Measurements from ENCODE around the gene MINK1. TPM values are rescaled to one million over a fixed set of nuclear protein-coding genes. Genes with fewer than 3 reads are reported as not detected.

Gene MINK1
- polyA plus RNA-seq, 1 experiment, result 69.1 TPM

DNA sequence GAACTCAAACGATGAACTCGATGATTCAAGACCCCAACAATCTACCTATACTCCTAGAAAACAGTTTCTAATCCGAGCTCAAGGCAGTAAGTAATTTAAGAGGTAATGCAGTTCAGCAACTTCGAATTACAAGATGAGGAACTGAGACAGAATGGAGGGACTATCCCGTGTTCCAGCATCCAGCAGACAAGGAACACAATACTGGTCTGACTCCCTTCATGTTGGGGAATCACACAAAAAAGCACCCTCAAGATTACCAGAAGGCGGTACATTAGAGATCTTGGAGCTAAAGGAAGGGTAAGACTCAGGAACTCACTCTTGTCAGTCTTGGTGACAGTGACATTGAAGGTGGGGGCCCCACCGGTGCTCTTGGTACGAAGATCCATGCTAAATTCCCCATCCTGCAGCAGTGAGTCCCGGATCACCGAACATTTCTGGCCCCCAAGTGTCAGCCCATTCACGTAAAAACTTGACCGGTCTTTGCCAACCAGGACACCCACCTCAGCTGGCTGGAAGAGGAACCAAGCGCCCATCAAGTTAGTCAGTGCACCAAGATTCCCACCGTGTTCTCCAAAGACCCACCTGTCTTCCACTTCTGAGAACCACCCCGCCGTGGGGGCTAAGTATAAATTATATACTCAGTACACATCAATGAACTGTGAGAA lies 113.3 kb downstream of the MINK1 start:
- DNase-seq (ENCODE audit: low read depth), result no peak
- no peaks in the 10 kb centered on the region for H3K27me3 ChIP-seq (ENCODE audit: control insufficient read depth, insufficient read depth, low read length)
- peak overlapping the region; percentile 92 for H3K4me3 ChIP-seq (ENCODE audit: low read depth, low read length)
- CTCF ChIA-PET, result interaction anchor here (0.7 to 1.5 kb wide), 3 partner anchors 20 to 42 kb away, joined by 3 to 5 read pairs (median 5); no protein-coding TSS in a partner anchor
- POLR2A ChIA-PET, result interaction anchor here (0.8 to 2.5 kb wide), 2 partner anchors 21 kb away, joined by 14 to 17 read pairs; partner anchors contain the start of gene SPAG7
- no peak for TF ChIP-seq CTCF (IDR thresholded peaks at IDR 0.05; ENCODE audit: insufficient read depth, low read depth, low read length)
- H3K36me3 ChIP-seq (ENCODE audit: control insufficient read depth, insufficient read depth, low read length), result peaks cover 20% of the 10 kb centered on the region

DNA sequence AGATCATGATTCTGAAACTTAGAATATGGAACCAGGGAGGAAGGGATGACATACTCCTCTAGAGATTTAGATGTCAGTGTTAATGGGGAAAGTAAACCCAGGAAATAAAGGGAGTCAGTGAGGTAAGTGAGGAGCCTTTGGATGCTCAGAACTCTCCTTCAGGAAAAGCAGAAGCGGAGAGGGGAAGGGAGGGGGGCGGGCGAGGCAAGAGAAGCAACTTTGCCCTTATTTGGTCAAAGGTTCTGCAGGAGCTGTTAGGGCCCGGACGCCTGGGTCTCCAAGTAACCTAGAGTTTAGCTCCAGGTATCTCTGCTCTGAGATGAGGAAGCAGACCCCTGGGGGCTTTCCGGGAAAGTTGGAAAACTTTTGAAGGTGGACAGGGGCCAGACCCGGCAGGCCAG lies 113.9 kb downstream of the MINK1 start:
- TF ChIP-seq CTCF (IDR thresholded peaks at IDR 0.05; ENCODE audit: insufficient read depth, low read depth, low read length), result no peak
- ChIA-PET CTCF (interaction anchor here (1.3 to 1.5 kb wide), 2 partner anchors 38 to 41 kb away, joined by 4 to 5 read pairs; no protein-coding TSS in a partner anchor), POLR2A (interaction anchor here (2.5 kb wide), 1 partner anchor 20 kb away, joined by 17 read pairs; the partner anchor contains the start of gene SPAG7)
- H3K4me3 ChIP-seq (ENCODE audit: low read depth, low read length), result peak overlapping the region; percentile 92
- no peaks in the 10 kb centered on the region for H3K27me3 ChIP-seq (ENCODE audit: control insufficient read depth, insufficient read depth, low read length)
- peaks cover 19% of the 10 kb centered on the region for H3K36me3 ChIP-seq (ENCODE audit: control insufficient read depth, insufficient read depth, low read length)
- DNase-seq (ENCODE audit: low read depth), result no peak

Other genes with a start within 250 kb of the MINK1 start
- not detected in 2 replicates for gene SMTNL2, start 248.8 kb upstream of the MINK1 start, polyA plus RNA-seq (2011; rRNA removed)
- not detected in 2 replicates for gene ALOX15, start 191.7 kb upstream of the MINK1 start, polyA plus RNA-seq (2011; rRNA removed)
- 5.1 and 13.9 TPM in 2 replicates for gene PELP1, start 129.2 kb upstream of the MINK1 start, polyA plus RNA-seq (2011; rRNA removed)
- 8.5 and 10.7 TPM in 2 replicates for gene ARRB2, start 122.7 kb upstream of the MINK1 start, polyA plus RNA-seq (2011; rRNA removed)
- 27.5 and 31.2 TPM in 2 replicates for gene MED11, start 101.9 kb upstream of the MINK1 start, polyA plus RNA-seq (2011; rRNA removed)
- 0.13 TPM in 1 of 2 replicates, not detected in the other for gene ZMYND15, start 93.5 kb upstream of the MINK1 start, polyA plus RNA-seq (2011; rRNA removed)
- gene CXCL16, start 93.4 kb upstream of the MINK1 start, polyA plus RNA-seq (2011; rRNA removed), result 2.2 and 3.3 TPM in 2 replicates
- not detected in 2 replicates for gene TM4SF5, start 61.5 kb upstream of the MINK1 start, polyA plus RNA-seq (2011; rRNA removed)
- gene VMO1, start 47.0 kb upstream of the MINK1 start, polyA plus RNA-seq (2011; rRNA removed), result 0.27 and 0.92 TPM in 2 replicates
- not detected in 2 replicates for gene GLTPD2, start 44.4 kb upstream of the MINK1 start, polyA plus RNA-seq (2011; rRNA removed)
- 222 and 289 TPM in 2 replicates for gene PSMB6, start 37.2 kb upstream of the MINK1 start, polyA plus RNA-seq (2011; rRNA removed)
- 24.0 and 34.1 TPM in 2 replicates for gene PLD2, start 26.2 kb upstream of the MINK1 start, polyA plus RNA-seq (2011; rRNA removed)
- 3.3 and 4.5 TPM in 2 replicates for gene C17orf107, start 66.2 kb downstream of the MINK1 start, polyA plus RNA-seq (2011; rRNA removed)
- 0.18 and 0.36 TPM in 2 replicates for gene CHRNE, start 69.8 kb downstream of the MINK1 start, polyA plus RNA-seq (2011; rRNA removed)
- gene GP1BA, start 98.9 kb downstream of the MINK1 start, polyA plus RNA-seq (2011; rRNA removed), result not detected in 2 replicates
- 38.5 and 70.7 TPM in 2 replicates for gene SLC25A11, start 106.7 kb downstream of the MINK1 start, polyA plus RNA-seq (2011; rRNA removed)
- 69.9 and 73.5 TPM in 2 replicates for gene RNF167, start 106.9 kb downstream of the MINK1 start, polyA plus RNA-seq (2011; rRNA removed)
- 1,656 and 1,791 TPM in 2 replicates for gene PFN1, start 115.2 kb downstream of the MINK1 start, polyA plus RNA-seq (2011; rRNA removed)
- 3.8 and 5.9 TPM in 2 replicates for gene ENO3, start 117.8 kb downstream of the MINK1 start, polyA plus RNA-seq (2011; rRNA removed)
- 85.3 and 85.8 TPM in 2 replicates for gene SPAG7, start 134.5 kb downstream of the MINK1 start, polyA plus RNA-seq (2011; rRNA removed)
- 40.6 and 65.6 TPM in 2 replicates for gene CAMTA2, start 154.3 kb downstream of the MINK1 start, polyA plus RNA-seq (2011; rRNA removed)
- gene INCA1, start 164.2 kb downstream of the MINK1 start, polyA plus RNA-seq (2011; rRNA removed), result 0.55 and 1.3 TPM in 2 replicates
- gene KIF1C, start 164.6 kb downstream of the MINK1 start, polyA plus RNA-seq (2011; rRNA removed), result 72.8 and 81.6 TPM in 2 replicates
- 0.13 and 0.23 TPM in 2 replicates for gene SLC52A1, start 202.1 kb downstream of the MINK1 start, polyA plus RNA-seq (2011; rRNA removed)
- 2.0 and 3.7 TPM in 2 replicates for gene ZFP3, start 245.1 kb downstream of the MINK1 start, polyA plus RNA-seq (2011; rRNA removed)